ENCODE results near the gene ABCG8.

DNA sequence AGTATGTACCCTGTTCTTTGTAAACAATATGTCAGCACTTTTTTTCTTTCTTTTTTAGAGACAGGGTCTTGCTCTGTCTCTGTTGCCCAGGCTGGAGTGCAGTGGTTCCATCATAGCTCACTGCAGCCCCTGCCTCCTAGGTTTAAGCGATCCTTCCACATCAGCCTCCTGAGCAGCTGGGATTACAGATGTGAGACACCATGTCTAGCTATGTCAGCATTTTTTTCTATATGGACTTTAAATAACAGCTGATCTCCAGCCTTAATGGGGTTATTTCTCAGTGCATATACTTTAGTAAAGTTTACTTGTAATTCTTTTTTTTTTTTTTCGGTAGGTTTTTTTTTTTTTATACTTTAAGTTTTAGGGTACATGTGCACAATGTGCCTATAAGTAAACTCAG lies 26.8 kb upstream of the ABCG8 start:
- TF ChIP-seq ZFX (IDR thresholded peaks at IDR 0.05): no peak
- TF ChIP-seq, protein P1, sequence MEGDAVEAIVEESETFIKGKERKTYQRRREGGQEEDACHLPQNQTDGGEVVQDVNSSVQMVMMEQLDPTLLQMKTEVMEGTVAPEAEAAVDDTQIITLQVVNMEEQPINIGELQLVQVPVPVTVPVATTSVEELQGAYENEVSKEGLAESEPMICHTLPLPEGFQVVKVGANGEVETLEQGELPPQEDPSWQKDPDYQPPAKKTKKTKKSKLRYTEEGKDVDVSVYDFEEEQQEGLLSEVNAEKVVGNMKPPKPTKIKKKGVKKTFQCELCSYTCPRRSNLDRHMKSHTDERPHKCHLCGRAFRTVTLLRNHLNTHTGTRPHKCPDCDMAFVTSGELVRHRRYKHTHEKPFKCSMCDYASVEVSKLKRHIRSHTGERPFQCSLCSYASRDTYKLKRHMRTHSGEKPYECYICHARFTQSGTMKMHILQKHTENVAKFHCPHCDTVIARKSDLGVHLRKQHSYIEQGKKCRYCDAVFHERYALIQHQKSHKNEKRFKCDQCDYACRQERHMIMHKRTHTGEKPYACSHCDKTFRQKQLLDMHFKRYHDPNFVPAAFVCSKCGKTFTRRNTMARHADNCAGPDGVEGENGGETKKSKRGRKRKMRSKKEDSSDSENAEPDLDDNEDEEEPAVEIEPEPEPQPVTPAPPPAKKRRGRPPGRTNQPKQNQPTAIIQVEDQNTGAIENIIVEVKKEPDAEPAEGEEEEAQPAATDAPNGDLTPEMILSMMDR (conservative IDR thresholded peaks at IDR 0.05): no peak

Data from C4-2B (cell line).